ENCODE data around the gene GPRIN3. TPM values are rescaled to one million over a fixed set of nuclear protein-coding genes. Genes with fewer than 3 reads are reported as not detected.

GPRIN3 gene
- total RNA-seq, result 1.8 and 8.8 TPM in 2 replicates

DNA sequence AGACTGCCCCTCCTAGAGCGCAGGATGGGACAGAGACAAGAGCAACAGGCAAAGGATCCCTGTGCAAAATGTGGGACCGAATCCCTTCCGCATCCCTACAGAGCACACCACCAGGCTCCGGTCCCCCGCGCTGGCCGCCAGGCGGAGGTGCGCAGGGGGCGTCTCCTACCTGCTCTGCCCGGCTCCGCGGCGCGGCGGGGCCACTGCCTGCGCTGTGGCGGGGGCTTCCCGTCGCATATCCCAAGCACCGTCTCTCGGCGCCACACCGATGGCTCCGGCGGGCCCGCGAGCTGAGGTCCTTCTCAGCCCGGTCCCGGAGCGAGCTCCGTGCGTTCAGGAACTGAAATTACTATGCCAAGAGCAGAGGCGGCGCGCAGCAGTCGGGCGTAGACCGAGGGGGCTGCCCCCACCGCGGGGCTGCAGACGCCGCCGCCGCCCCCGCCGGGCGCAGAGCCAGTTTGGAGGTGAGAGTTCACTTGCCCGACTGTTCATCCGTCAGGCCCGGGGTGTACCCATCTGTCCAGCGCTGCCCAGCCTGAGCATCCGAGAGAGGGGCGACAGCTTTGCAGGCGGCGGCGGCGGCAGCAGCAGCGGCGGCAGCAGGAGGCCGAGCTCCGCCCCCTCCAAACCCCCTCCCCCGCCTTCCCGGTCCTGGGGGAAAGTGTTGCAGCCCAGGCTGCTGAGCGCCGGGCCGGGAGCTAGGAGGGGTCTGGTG, at the start of gene GPRIN3:
Gene GPRIN3 (minus strand): TSS at position 355 of the 715 bp plus-strand sequence. CDS start 57,690 bp downstream, outside the sequence.

Other genes starting within 250 kb of the GPRIN3 start
- 2.9 and 4.6 TPM in 2 replicates for gene TIGD2, start 196.3 kb downstream of the GPRIN3 start, total RNA-seq